KMS-11 (cell line): Measurements from ENCODE around the gene SEPTIN5.

Source experiments
- H2AFZ ChIP-seq: fragments of 200-600 bp; sonication (generic); 2 replicates; pipeline ENCODE4 v1.6.1; 2016; ENCODE audit warnings: antibody characterized with exemption, mixed run types, low read depth
- H3K27ac ChIP-seq: fragments of 200-600 bp; sonication (generic); 2 replicates; pipeline ENCODE4 v1.6.1; 2016; ENCODE audit warnings: mild to moderate bottlenecking, mixed run types
- H3K27me3 ChIP-seq: fragments of 200-600 bp; sonication (generic); 2 replicates; pipeline ENCODE4 v1.6.1; 2017; ENCODE audit warnings: mild to moderate bottlenecking, low read depth, mixed run types, moderate library complexity; ENCODE audit not compliant: insufficient read depth
- H3K36me3 ChIP-seq: fragments of 200-600 bp; sonication (generic); 2 replicates; pipeline ENCODE4 v1.6.1; 2017; ENCODE audit warnings: mild to moderate bottlenecking, mixed run types; ENCODE audit not compliant: insufficient read depth
- H3K4me1 ChIP-seq: fragments of 200-600 bp; sonication (generic); 2 replicates; pipeline ENCODE4 v1.6.1; 2016; ENCODE audit warnings: mild to moderate bottlenecking, low read depth, mixed run types; ENCODE audit not compliant: poor library complexity, severe bottlenecking
- H3K4me2 ChIP-seq: fragments of 200-600 bp; sonication (generic); 2 replicates; pipeline ENCODE4 v1.7.0; 2016; ENCODE audit warnings: mild to moderate bottlenecking, mixed run types
- H3K4me3 ChIP-seq: fragments of 200-600 bp; sonication (generic); IDR thresholded peaks from 2 replicates; pipeline ENCODE4 v1.6.1; 2017; ENCODE audit warnings: low read depth, low read length, mixed read lengths; ENCODE audit not compliant: insufficient read depth
- H3K79me2 ChIP-seq: fragments of 200-600 bp; sonication (generic); 2 replicates; pipeline ENCODE4 v1.6.1; 2016; ENCODE audit warnings: low read depth, mixed run types; ENCODE audit not compliant: insufficient read depth
- H3K9ac ChIP-seq: fragments of 200-600 bp; sonication (generic); 2 replicates; pipeline ENCODE4 v1.6.1; 2016; ENCODE audit warnings: mild to moderate bottlenecking, mixed run types
- H4K20me1 ChIP-seq: fragments of 200-600 bp; sonication (generic); 2 replicates; pipeline ENCODE4 v1.6.1; 2016; ENCODE audit warnings: mild to moderate bottlenecking, mixed run types; ENCODE audit not compliant: insufficient read depth
- TF ChIP-seq, protein P1 (sequence below): fragments of 200-600 bp; sonication (generic); conservative IDR thresholded peaks from 2 replicates; pipeline ENCODE4 v1.6.1; 2017; ENCODE audit warnings: low read depth, mild to moderate bottlenecking, antibody characterized with exemption, low read length, moderate library complexity, mixed read lengths

SEPTIN5 gene

DNA sequence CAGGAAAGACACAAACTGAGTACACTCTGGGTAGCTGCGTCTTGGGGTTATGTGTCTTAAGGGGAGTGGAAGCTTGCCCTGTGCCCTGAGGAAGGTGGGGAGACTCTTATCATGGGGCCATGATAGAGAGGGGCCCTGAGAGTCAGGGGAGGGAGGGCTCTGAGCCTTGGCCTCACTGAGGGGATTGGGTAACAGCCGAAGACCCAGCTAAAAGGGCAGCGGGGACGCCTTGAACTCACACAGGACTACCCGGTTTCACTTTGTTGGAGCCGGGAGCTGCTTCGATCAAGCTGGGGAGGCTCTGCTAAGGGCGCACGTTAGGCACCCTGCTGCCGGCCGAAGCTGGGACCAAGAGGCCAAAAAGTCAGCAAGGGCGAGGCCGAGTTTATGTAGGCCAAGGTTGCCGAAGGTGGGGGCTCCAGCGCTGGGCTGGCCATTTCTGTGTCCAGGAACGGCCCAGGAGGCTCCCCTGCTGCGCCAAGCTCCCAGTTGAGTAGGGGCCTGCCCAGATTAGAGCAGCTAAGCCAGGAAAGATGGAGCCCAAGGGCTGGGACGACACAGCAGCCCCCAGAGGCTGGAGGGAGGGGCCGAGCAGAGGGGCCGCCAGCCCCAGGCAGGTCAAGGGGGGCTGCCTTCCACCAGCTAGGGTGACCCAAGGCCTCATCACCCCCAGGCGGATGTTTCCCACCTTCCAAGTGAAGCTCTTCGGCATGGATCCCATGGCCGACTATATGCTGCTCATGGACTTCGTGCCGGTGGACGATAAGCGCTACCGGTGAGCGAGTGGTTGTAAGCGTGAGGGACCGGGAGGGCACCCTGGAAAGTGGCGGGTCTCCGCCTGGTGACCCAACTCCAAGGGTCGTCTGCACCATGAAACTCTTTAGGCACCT, 48.5 kb downstream of the SEPTIN5 start:
- no peaks in the 10 kb centered on the region for H3K79me2 ChIP-seq
- H4K20me1 ChIP-seq: no peaks in the 10 kb centered on the region
- no peak overlapping the region for H3K4me2 ChIP-seq
- H3K9ac ChIP-seq: no peak overlapping the region
- TF ChIP-seq, protein P1, sequence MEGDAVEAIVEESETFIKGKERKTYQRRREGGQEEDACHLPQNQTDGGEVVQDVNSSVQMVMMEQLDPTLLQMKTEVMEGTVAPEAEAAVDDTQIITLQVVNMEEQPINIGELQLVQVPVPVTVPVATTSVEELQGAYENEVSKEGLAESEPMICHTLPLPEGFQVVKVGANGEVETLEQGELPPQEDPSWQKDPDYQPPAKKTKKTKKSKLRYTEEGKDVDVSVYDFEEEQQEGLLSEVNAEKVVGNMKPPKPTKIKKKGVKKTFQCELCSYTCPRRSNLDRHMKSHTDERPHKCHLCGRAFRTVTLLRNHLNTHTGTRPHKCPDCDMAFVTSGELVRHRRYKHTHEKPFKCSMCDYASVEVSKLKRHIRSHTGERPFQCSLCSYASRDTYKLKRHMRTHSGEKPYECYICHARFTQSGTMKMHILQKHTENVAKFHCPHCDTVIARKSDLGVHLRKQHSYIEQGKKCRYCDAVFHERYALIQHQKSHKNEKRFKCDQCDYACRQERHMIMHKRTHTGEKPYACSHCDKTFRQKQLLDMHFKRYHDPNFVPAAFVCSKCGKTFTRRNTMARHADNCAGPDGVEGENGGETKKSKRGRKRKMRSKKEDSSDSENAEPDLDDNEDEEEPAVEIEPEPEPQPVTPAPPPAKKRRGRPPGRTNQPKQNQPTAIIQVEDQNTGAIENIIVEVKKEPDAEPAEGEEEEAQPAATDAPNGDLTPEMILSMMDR: no peak
- H3K27me3 ChIP-seq: peaks cover 27% of the 10 kb centered on the region; the same call in 1 of the 2 replicates
- no peak overlapping the region for H3K27ac ChIP-seq
- H3K4me3 ChIP-seq: no peak overlapping the region
- H3K4me1 ChIP-seq: no peaks in the 10 kb centered on the region
- H2AFZ ChIP-seq: no peak overlapping the region
- no peaks in the 10 kb centered on the region for H3K36me3 ChIP-seq

DNA sequence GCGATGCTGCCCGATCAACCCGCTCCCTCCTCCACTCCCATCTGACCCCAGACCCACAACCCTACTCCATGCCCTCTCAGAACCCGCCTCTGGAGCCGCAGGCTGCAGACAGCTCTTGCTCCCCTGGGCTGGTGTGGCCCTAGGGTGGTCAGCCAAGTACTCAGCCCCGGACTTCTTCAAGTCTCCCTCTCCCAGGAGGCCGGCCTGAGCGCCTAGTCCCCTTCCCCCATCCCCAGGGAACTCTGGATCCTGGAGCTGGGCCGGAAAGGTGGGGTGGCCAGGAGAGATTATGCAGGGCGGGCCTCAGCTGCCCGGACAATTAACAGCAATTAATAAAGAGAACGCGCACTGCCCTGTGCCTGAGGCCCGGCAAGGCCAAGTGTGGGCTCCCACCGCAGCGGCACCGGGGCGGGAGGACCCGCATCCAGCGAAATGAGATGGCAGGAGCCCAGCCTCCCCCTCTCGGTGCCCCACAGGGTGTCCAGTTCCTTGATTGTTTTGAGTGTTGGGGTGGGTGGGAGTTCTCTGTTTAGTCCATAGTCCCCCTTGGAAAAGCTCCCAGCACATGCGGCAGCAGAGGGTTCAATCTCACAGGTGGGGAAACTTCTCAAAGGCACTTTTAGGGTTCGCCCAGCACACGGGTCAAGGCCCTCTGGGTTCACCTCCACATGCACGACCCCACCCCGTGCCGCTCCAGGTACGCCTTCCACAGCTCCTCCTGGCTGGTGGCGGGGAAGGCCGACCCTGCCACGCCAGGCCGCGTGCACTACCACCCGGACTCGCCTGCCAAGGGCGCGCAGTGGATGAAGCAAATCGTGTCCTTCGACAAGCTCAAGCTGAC, 49.4 kb downstream of the SEPTIN5 start:
- no peaks in the 10 kb centered on the region for H3K4me1 ChIP-seq
- H2AFZ ChIP-seq: no peak overlapping the region
- no peak overlapping the region for H3K4me3 ChIP-seq
- H3K9ac ChIP-seq: no peak overlapping the region
- no peaks in the 10 kb centered on the region for H4K20me1 ChIP-seq
- H3K27ac ChIP-seq: no peak overlapping the region
- TF ChIP-seq, protein P1: no peak
- no peaks in the 10 kb centered on the region for H3K79me2 ChIP-seq
- no peak overlapping the region for H3K4me2 ChIP-seq
- H3K27me3 ChIP-seq: peaks cover 33% of the 10 kb centered on the region; the same call in 1 of the 2 replicates
- H3K36me3 ChIP-seq: no peaks in the 10 kb centered on the region

DNA sequence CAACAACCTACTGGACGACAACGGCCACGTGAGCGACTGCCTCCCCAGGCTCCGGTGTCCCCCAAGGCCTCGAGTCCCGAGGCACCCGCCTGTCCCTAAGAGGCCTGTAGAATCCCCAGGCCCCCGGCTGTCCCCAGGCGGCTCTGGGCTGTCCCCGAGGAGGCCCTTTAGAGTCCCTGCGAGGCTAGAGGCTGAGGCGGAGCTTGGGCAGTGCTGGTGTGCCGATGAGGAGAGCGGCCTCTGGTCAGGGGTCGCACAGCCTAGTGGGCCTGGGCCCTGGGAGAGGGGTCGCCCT, 49.9 kb downstream of the SEPTIN5 start:
- Histone ChIP-seq H4K20me1 (no peaks in the 10 kb centered on the region), H3K27me3 (peaks cover 33% of the 10 kb centered on the region; the same call in 1 of the 2 replicates), H3K4me1 (no peaks in the 10 kb centered on the region), H3K4me2 (no peak overlapping the region), H2AFZ (no peak overlapping the region), H3K27ac (no peak overlapping the region), H3K9ac (no peak overlapping the region), H3K79me2 (no peaks in the 10 kb centered on the region), H3K4me3 (no peak overlapping the region), H3K36me3 (no peaks in the 10 kb centered on the region)
- TF ChIP-seq, protein P1: no peak

DNA sequence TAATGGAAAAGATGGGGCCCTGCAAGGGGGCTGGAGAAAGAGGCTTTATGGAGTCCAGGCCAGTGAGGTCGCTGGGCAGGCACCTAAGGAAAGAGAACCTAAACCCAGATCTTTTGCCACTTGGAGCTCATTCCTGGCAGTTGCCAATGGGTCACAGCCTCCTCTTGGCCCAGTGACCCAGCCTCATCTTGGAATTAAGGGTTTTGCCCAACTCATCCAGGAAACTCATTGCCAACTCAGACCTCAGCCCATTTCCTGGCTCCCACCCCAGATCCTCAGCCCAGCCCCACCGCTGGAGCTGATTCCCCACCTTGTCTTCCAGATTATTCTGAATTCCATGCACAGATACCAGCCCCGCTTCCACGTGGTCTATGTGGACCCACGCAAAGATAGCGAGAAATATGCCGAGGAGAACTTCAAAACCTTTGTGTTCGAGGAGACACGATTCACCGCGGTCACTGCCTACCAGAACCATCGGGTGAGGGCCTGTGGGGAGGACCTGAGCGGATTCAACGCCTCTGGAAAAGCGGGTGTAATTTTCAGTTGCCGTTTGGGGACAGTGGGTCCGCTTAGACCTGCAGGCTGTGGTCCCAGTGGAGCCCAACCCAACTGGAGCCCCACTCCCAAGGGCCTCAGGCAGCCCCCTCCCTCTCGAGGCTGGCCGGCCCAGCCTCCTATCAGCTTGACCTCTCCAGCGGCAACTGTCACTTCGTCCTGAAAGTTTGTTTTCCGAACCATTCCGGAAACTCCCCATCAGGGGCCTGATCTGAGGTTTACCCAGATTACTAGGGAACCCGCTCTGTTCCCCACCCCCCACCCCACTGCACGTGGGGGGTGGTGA, 50.6 kb downstream of the SEPTIN5 start:
- H4K20me1 ChIP-seq: no peaks in the 10 kb centered on the region
- no peaks in the 10 kb centered on the region for H3K79me2 ChIP-seq
- no peak overlapping the region for H3K4me2 ChIP-seq
- no peaks in the 10 kb centered on the region for H3K4me1 ChIP-seq
- no peaks in the 10 kb centered on the region for H3K36me3 ChIP-seq
- H2AFZ ChIP-seq: no peak overlapping the region
- TF ChIP-seq, protein P1: no peak
- H3K4me3 ChIP-seq: no peak overlapping the region
- no peak overlapping the region for H3K9ac ChIP-seq
- peaks cover 34% of the 10 kb centered on the region; the same call in 1 of the 2 replicates for H3K27me3 ChIP-seq
- no peak overlapping the region for H3K27ac ChIP-seq
